ENCODE data around the gene CARD11.

Gene CARD11

DNA sequence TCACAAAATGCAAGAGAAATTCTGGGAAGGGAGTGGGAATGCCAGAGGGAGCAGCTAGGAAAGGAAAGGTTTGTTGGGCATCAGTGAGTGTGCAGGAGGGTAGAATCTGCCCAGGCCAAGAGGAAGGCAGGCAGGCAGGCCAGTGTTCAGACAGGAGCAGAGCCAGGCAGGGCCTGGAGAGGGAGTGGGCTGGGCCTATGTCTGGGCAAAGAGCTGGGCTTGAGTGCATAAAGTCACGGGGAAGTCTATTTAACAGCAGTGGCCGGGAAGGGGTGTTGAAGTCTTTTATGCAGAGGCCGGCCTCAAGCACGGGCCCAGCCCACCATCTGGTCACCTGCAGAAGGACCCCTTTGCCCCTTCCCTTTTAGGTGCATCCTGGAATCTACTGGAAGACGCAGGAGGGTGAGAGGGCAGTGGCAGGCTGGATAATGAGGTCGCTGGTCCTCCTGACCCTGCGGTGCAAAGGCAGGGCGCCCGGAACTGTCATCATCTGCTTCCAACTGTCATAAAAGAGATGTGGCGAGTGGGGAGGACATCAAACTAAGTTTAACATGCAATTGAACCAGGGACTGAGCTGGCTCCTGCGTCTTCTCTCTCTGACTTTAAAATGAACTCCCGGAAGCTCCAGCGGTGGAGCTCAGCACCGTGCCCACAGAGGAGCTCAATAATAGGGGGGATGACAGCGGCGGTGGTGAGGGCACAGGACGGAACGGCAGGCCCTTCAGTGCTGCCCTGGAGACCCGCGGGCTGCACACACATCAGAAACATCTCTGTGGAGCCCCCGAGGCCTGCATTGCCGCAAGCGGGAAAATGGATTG is 29.5 kb downstream of the CARD11 start:
- Histone ChIP-seq H3K4me1 (ENCODE audit: control insufficient read depth, insufficient read depth, low read length) (no peaks in the 10 kb centered on the region), H3K27me3 (ENCODE audit: control insufficient read depth, insufficient read depth, low read length) (peaks cover 5% of the 10 kb centered on the region), H3K4me2 (ENCODE audit: low read length) (no peak overlapping the region), H3K9me3 (replicated peaks; ENCODE audit: low read length) (no peaks in the 10 kb centered on the region), H3K4me3 (ENCODE audit: low read length) (no peak overlapping the region), H3K9ac (ENCODE audit: low read depth, low read length) (no peak overlapping the region), H3K36me3 (ENCODE audit: insufficient read depth, low read length) (no peaks in the 10 kb centered on the region)

DNA sequence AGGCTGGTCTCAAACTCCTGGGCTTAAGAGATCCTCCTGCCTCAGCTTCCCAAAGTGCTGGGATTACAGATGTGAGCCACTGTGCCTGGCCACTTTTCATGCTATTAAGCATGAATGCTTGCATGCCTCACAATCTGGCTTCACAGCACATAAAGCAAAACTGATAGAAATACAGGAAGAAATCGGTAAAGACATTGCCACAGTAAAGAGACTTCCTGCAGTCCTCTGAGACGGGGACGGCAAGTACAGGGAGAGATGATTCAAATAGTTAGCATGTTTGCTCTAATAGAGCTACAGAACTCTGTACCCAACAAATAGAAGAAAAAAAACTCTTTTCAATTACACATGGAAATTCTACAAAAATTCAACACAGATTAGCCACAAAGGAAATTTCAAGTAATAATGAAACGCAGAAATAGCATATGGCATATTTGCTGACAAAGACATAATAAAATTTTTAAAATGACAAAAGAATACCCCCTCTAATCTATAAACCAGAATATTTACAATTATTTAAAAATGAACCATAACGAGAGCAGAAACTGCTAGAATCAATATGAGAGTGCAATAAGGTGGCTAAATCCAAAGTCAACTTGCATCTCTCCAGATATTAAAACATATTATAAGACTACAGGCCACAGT is 32.3 kb downstream of the CARD11 start:
- no peaks in the 10 kb centered on the region for H3K9me3 ChIP-seq (replicated peaks; ENCODE audit: low read length)
- H3K4me2 ChIP-seq (ENCODE audit: low read length) = no peak overlapping the region
- H3K36me3 ChIP-seq (ENCODE audit: insufficient read depth, low read length) = no peaks in the 10 kb centered on the region
- no peak overlapping the region for H3K9ac ChIP-seq (ENCODE audit: low read depth, low read length)
- no peak overlapping the region for H3K4me3 ChIP-seq (ENCODE audit: low read length)
- no peaks in the 10 kb centered on the region for H3K4me1 ChIP-seq (ENCODE audit: control insufficient read depth, insufficient read depth, low read length)
- H3K27me3 ChIP-seq (ENCODE audit: control insufficient read depth, insufficient read depth, low read length) = peaks cover 13% of the 10 kb centered on the region

- Histone ChIP-seq H3K4me1 (ENCODE audit: control insufficient read depth, insufficient read depth, low read length) (peaks cover 2% of the 10 kb centered on the region), H3K36me3 (ENCODE audit: insufficient read depth, low read length) (no peaks in the 10 kb centered on the region), H3K4me3 (ENCODE audit: low read length) (no peak overlapping the region), H3K9me3 (replicated peaks; ENCODE audit: low read length) (no peaks in the 10 kb centered on the region), H3K4me2 (ENCODE audit: low read length) (no peak overlapping the region), H3K27me3 (ENCODE audit: control insufficient read depth, insufficient read depth, low read length) (peaks cover 21% of the 10 kb centered on the region), H3K9ac (ENCODE audit: low read depth, low read length) (no peak overlapping the region)
These were observed 33.5 kb downstream of the CARD11 start for GRCh38 chr7:3010161-3010560.

DNA sequence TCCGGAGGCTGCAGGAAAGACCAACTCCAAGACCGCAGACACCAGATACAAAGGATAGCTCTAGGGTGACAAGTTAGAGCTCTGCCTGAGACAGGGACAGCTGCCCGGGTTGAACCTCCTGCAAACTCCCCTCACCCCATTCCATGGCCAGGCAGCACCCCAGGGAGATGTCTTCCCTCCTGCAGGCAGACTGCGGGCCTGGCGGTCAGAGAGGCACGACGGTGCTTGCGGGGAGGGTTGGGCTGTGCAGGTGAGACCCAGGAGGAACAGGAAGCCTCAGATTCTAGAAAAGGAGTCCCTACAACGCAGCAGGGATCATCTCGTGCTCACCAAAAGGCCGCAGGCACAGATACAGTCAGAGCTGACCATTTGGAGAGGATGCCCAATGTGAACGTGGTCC is 34.6 kb downstream of the CARD11 start:
- Histone ChIP-seq H3K9me3 (replicated peaks; ENCODE audit: low read length) (no peaks in the 10 kb centered on the region), H3K4me3 (ENCODE audit: low read length) (no peak overlapping the region), H3K27me3 (ENCODE audit: control insufficient read depth, insufficient read depth, low read length) (peaks cover 21% of the 10 kb centered on the region), H3K4me2 (ENCODE audit: low read length) (no peak overlapping the region), H3K36me3 (ENCODE audit: insufficient read depth, low read length) (no peaks in the 10 kb centered on the region), H3K9ac (ENCODE audit: low read depth, low read length) (no peak overlapping the region), H3K4me1 (ENCODE audit: control insufficient read depth, insufficient read depth, low read length) (peaks cover 4% of the 10 kb centered on the region)

DNA sequence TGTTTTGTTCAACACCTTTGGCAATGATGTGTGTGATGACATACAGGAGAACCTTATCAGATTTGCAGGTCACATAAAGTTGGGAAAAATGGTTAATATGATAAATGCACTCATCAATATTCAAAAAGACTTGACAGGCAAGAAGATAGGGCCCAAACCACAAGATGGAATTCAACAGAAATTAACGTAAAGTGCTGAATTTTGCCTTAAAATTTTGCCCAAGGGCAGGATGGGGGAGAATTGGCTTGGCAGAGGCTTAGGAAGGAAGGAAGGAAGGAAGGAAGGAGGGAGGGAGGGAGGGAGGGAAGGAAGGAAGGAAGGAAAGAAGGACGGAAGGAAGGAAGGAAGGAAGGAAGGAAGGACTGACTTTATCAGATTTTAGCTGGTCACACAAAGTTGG is 35.3 kb downstream of the CARD11 start:
- peaks cover 4% of the 10 kb centered on the region for H3K4me1 ChIP-seq (ENCODE audit: control insufficient read depth, insufficient read depth, low read length)
- no peaks in the 10 kb centered on the region for H3K36me3 ChIP-seq (ENCODE audit: insufficient read depth, low read length)
- no peak overlapping the region for H3K9ac ChIP-seq (ENCODE audit: low read depth, low read length)
- H3K4me3 ChIP-seq (ENCODE audit: low read length) = no peak overlapping the region
- no peak overlapping the region for H3K4me2 ChIP-seq (ENCODE audit: low read length)
- H3K9me3 ChIP-seq (replicated peaks; ENCODE audit: low read length) = no peaks in the 10 kb centered on the region
- H3K27me3 ChIP-seq (ENCODE audit: control insufficient read depth, insufficient read depth, low read length) = peaks cover 21% of the 10 kb centered on the region

GRCh38 chr7:3007696-3008095 is 36.0 kb downstream of the CARD11 start:
- peaks cover 21% of the 10 kb centered on the region for H3K27me3 ChIP-seq (ENCODE audit: control insufficient read depth, insufficient read depth, low read length)
- no peak overlapping the region for H3K9ac ChIP-seq (ENCODE audit: low read depth, low read length)
- H3K4me1 ChIP-seq (ENCODE audit: control insufficient read depth, insufficient read depth, low read length) = peaks cover 4% of the 10 kb centered on the region
- no peak overlapping the region for H3K4me2 ChIP-seq (ENCODE audit: low read length)
- no peak overlapping the region for H3K4me3 ChIP-seq (ENCODE audit: low read length)
- H3K36me3 ChIP-seq (ENCODE audit: insufficient read depth, low read length) = no peaks in the 10 kb centered on the region
- no peaks in the 10 kb centered on the region for H3K9me3 ChIP-seq (replicated peaks; ENCODE audit: low read length)

DNA sequence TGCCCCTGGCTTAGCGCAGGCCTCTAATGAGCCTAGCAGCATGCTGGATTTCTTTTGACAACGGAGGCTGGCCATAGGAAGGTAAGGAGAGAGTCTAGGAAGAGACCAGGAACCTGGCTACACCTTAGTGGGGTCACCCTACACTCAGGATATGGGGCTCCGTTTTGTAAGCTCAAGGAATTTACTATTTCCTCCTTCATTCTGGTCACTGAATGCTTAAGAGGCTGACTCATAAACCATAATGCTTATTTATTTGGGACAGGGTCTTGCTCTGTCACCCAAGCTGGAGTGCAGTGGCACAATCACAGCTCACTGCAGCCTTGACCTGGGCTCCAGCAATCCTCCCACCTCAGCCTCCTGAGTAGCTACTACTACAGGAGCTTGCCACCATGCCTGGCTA is 38.4 kb downstream of the CARD11 start:
- H3K4me3 ChIP-seq (ENCODE audit: low read length) = no peak overlapping the region
- no peak overlapping the region for H3K4me2 ChIP-seq (ENCODE audit: low read length)
- peaks cover 16% of the 10 kb centered on the region for H3K27me3 ChIP-seq (ENCODE audit: control insufficient read depth, insufficient read depth, low read length)
- no peaks in the 10 kb centered on the region for H3K9me3 ChIP-seq (replicated peaks; ENCODE audit: low read length)
- H3K36me3 ChIP-seq (ENCODE audit: insufficient read depth, low read length) = no peaks in the 10 kb centered on the region
- peaks cover 4% of the 10 kb centered on the region for H3K4me1 ChIP-seq (ENCODE audit: control insufficient read depth, insufficient read depth, low read length)
- H3K9ac ChIP-seq (ENCODE audit: low read depth, low read length) = no peak overlapping the region

DNA sequence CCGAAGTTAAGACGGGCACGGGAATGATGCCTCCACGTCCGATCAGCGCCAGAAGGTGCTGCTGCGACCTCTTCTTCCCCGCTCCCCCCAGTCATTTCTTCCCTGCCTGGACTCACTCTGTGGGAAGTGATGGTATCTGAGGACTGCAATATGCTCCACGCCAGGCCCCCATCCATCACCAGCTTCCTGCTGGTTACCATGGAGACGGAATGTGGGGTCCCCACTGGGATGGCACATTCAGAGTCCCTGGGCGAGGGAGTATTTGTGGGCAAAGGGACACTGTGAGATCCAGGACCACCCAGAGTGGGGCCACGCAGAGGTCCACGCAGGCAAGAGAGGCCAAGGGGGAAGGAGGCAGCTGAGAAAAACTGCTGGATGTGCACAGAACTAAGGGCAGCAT is 39.7 kb downstream of the CARD11 start:
- H3K36me3 ChIP-seq (ENCODE audit: insufficient read depth, low read length) = no peaks in the 10 kb centered on the region
- peaks cover 4% of the 10 kb centered on the region for H3K4me1 ChIP-seq (ENCODE audit: control insufficient read depth, insufficient read depth, low read length)

GRCh38 chr7:3002631-3003030 is 41.0 kb downstream of the CARD11 start:
- H3K36me3 ChIP-seq (ENCODE audit: insufficient read depth, low read length) = no peaks in the 10 kb centered on the region
- peaks cover 15% of the 10 kb centered on the region for H3K27me3 ChIP-seq (ENCODE audit: control insufficient read depth, insufficient read depth, low read length)
- no peak overlapping the region for H3K4me3 ChIP-seq (ENCODE audit: low read length)
- no peaks in the 10 kb centered on the region for H3K9me3 ChIP-seq (replicated peaks; ENCODE audit: low read length)
- peaks cover 4% of the 10 kb centered on the region for H3K4me1 ChIP-seq (ENCODE audit: control insufficient read depth, insufficient read depth, low read length)
- H3K9ac ChIP-seq (ENCODE audit: low read depth, low read length) = no peak overlapping the region
- H3K4me2 ChIP-seq (ENCODE audit: low read length) = no peak overlapping the region

More for the DNA sequence above, 39.7 kb downstream of the CARD11 start:
- no peaks in the 10 kb centered on the region for H3K9me3 ChIP-seq (replicated peaks; ENCODE audit: low read length)
- no peak overlapping the region for H3K9ac ChIP-seq (ENCODE audit: low read depth, low read length)
- no peak overlapping the region for H3K4me3 ChIP-seq (ENCODE audit: low read length)
- peaks cover 16% of the 10 kb centered on the region for H3K27me3 ChIP-seq (ENCODE audit: control insufficient read depth, insufficient read depth, low read length)
- H3K4me2 ChIP-seq (ENCODE audit: low read length) = no peak overlapping the region

DNA sequence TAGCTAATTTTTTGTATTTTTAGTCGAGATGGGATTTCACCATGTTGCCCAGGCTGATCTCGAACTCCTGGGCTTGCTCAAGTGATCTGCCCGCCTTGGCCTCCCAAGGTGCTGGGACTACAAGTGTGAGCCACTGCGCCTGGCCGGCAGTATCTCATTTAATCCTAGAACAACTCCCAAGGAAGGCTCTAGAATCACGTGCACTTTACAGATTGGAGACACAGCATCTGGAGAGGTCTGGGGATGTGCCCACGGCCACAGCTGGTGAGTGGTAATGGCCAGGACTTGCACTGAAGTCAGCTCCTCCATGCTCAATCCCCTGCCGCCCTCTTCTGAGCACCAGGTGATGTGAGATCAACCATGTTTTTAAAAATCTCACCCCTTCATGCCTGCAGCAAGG is 43.1 kb downstream of the CARD11 start:
- Histone ChIP-seq H3K9ac (ENCODE audit: low read depth, low read length) (no peak overlapping the region), H3K4me1 (ENCODE audit: control insufficient read depth, insufficient read depth, low read length) (peaks cover 4% of the 10 kb centered on the region), H3K4me3 (ENCODE audit: low read length) (no peak overlapping the region)

GRCh38 chr7:2999078-2999500 is 44.6 kb downstream of the CARD11 start:
- no peaks in the 10 kb centered on the region for H3K4me1 ChIP-seq (ENCODE audit: control insufficient read depth, insufficient read depth, low read length)
- H3K36me3 ChIP-seq (ENCODE audit: insufficient read depth, low read length) = no peaks in the 10 kb centered on the region
- H3K4me2 ChIP-seq (ENCODE audit: low read length) = no peak overlapping the region
- H3K4me3 ChIP-seq (ENCODE audit: low read length) = no peak overlapping the region
- peaks cover 4% of the 10 kb centered on the region for H3K27me3 ChIP-seq (ENCODE audit: control insufficient read depth, insufficient read depth, low read length)
- H3K9me3 ChIP-seq (replicated peaks; ENCODE audit: low read length) = no peaks in the 10 kb centered on the region
- no peak overlapping the region for H3K9ac ChIP-seq (ENCODE audit: low read depth, low read length)

More for the DNA sequence above, 43.1 kb downstream of the CARD11 start:
- H3K36me3 ChIP-seq (ENCODE audit: insufficient read depth, low read length) = no peaks in the 10 kb centered on the region
- peaks cover 4% of the 10 kb centered on the region for H3K27me3 ChIP-seq (ENCODE audit: control insufficient read depth, insufficient read depth, low read length)
- H3K9me3 ChIP-seq (replicated peaks; ENCODE audit: low read length) = no peaks in the 10 kb centered on the region
- H3K4me2 ChIP-seq (ENCODE audit: low read length) = no peak overlapping the region

- no peak overlapping the region for H3K4me2 ChIP-seq (ENCODE audit: low read length)
These were observed 46.7 kb downstream of the CARD11 start for GRCh38 chr7:2997014-2997413.

More at GRCh38 chr7:2997014-2997413, 46.7 kb downstream of the CARD11 start:
- Histone ChIP-seq H3K4me1 (ENCODE audit: control insufficient read depth, insufficient read depth, low read length) (no peaks in the 10 kb centered on the region), H3K36me3 (ENCODE audit: insufficient read depth, low read length) (no peaks in the 10 kb centered on the region), H3K27me3 (ENCODE audit: control insufficient read depth, insufficient read depth, low read length) (peaks cover 4% of the 10 kb centered on the region), H3K9me3 (replicated peaks; ENCODE audit: low read length) (no peaks in the 10 kb centered on the region), H3K4me3 (ENCODE audit: low read length) (no peak overlapping the region), H3K9ac (ENCODE audit: low read depth, low read length) (no peak overlapping the region)

All from skeletal muscle satellite cell (primary cell).